Activated naive CD8-positive, alpha-beta T cell (primary cell): ENCODE data around the gene CHRNG.

ENCODE experiments used
- H3K27ac Mint-ChIP-seq: one replicate; pipeline ENCODE4 v1.8.0; 2021; ENCODE audit warnings: mixed read lengths
- H3K27me3 Mint-ChIP-seq: one replicate; pipeline ENCODE4 v1.8.0; 2021; ENCODE audit warnings: mixed read lengths
- H3K36me3 Mint-ChIP-seq: one replicate; pipeline ENCODE4 v1.8.0; 2021; ENCODE audit warnings: mixed read lengths
- H3K4me1 Mint-ChIP-seq: one replicate; pipeline ENCODE4 v1.8.0; 2021; ENCODE audit warnings: low read depth, mixed read lengths
- H3K4me3 Mint-ChIP-seq: one replicate; pipeline ENCODE4 v1.8.0; 2021; ENCODE audit warnings: mild to moderate bottlenecking, mixed read lengths
- H3K9me3 Mint-ChIP-seq: one replicate; pipeline ENCODE4 v1.8.0; 2021; ENCODE audit warnings: low read depth, mixed read lengths

Gene CHRNG

DNA sequence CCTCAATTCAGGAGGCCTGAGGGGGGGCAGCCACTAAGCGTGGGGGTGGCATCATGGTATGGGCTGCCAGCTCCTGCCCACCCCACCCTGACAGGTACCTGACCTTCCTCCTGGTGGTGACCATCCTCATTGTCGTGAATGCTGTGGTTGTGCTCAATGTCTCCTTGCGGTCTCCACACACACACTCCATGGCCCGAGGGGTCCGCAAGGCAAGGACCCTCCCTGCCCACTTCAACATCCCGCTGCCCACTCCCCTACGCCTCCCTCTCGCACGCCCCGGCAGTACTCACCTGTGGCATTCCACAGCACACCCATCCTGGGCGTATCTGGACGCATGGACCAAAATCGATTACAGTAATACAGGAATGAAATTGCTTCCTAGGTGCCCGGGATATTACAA lies 4.0 kb downstream of the CHRNG start:
- Mint-ChIP-seq H3K36me3 (peaks cover 14% of the 10 kb centered on the region), H3K9me3 (no peaks in the 10 kb centered on the region), H3K27ac (no peak overlapping the region), H3K27me3 (no peaks in the 10 kb centered on the region), H3K4me1 (peaks cover 26% of the 10 kb centered on the region), H3K4me3 (no peak overlapping the region)

DNA sequence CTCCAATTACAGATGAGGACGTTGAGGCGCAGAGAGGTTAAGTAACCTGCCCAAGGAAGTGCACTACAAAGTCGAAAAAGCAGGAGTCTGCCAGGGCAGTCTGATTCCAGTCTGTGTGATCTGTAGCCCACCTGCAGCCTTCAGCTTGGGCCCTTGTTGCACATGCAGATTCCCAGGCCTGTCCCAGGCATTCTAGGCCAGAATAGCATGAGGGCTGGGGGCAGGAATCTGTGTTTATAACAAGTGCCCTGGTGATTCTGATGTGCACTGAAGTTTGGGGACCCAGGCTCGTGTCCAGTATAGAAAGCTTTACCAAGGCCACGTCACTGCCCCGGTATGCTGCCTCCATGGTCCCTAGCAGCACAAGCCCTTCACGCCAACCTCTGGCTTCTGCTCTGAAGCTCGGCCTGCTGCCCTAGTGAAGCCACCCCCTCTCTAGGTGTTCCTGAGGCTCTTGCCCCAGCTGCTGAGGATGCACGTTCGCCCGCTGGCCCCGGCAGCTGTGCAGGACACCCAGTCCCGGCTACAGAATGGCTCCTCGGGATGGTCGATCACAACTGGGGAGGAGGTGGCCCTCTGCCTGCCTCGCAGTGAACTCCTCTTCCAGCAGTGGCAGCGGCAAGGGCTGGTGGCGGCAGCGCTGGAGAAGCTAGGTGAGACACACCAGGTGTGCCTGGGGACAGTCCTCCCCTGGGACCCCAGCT lies 4.6 kb downstream of the CHRNG start:
- peaks cover 32% of the 10 kb centered on the region for H3K4me1 Mint-ChIP-seq
- H3K4me3 Mint-ChIP-seq = no peak overlapping the region
- no peaks in the 10 kb centered on the region for H3K27me3 Mint-ChIP-seq
- H3K36me3 Mint-ChIP-seq = peaks cover 18% of the 10 kb centered on the region
- H3K27ac Mint-ChIP-seq = no peak overlapping the region
- H3K9me3 Mint-ChIP-seq = no peaks in the 10 kb centered on the region

DNA sequence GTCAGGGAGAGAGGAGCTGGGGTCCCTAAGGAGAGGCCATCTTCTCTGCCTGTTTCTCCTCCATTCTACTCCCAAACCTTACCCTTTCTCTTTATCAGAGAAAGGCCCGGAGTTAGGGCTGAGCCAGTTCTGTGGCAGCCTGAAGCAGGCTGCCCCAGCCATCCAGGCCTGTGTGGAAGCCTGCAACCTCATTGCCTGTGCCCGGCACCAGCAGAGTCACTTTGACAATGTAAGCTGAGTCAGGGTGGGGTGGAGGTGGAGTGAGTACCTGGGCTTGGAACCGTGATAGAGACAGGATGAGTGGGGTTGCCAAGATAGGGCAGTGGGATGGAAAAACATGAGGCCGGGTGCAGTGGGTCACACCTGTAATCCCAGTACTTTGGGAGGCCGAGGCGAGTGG lies 5.2 kb downstream of the CHRNG start:
- H3K27ac Mint-ChIP-seq = no peak overlapping the region
- no peak overlapping the region for H3K4me3 Mint-ChIP-seq
- no peaks in the 10 kb centered on the region for H3K27me3 Mint-ChIP-seq
- H3K36me3 Mint-ChIP-seq = peaks cover 18% of the 10 kb centered on the region
- no peaks in the 10 kb centered on the region for H3K9me3 Mint-ChIP-seq
- peaks cover 37% of the 10 kb centered on the region for H3K4me1 Mint-ChIP-seq

DNA sequence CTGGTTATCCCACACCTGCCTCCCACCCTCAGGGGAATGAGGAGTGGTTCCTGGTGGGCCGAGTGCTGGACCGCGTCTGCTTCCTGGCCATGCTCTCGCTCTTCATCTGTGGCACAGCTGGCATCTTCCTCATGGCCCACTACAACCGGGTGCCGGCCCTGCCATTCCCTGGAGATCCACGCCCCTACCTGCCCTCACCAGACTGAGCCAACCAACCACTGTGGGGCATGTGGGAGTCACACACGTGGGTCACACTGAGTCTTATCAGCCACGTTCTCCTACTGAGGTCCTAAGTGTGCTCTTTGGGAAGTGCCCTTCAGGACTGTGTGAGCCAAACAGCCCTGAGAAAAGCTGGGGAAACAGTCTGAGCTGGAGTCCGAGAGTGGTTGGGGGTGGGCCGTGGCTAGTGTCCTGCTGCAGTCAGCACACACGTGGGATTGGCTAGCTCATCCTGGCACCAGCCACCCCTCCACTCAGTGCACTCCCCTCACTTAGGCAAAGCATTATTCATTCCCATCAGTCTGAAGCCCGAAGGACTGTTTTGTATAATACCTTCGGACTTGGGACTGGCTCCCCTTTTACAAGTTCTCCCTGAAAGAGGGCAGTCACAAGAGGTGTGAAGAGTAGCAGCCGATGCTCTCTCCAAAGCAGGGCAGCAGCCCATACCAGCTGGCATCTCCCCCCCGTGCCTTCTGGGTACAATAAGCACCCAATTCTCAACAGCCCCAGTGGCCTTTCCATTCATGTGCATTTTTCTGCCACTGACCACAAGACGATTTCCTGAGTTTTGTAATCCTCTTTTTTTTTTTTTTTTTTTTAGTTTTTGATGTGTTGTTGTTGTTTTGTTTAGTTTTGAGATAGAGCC lies 6.3 kb downstream of the CHRNG start:
- no peaks in the 10 kb centered on the region for H3K27me3 Mint-ChIP-seq
- H3K27ac Mint-ChIP-seq = no peak overlapping the region
- no peaks in the 10 kb centered on the region for H3K9me3 Mint-ChIP-seq
- H3K36me3 Mint-ChIP-seq = peaks cover 18% of the 10 kb centered on the region
- no peak overlapping the region for H3K4me3 Mint-ChIP-seq
- H3K4me1 Mint-ChIP-seq = peaks cover 40% of the 10 kb centered on the region

DNA sequence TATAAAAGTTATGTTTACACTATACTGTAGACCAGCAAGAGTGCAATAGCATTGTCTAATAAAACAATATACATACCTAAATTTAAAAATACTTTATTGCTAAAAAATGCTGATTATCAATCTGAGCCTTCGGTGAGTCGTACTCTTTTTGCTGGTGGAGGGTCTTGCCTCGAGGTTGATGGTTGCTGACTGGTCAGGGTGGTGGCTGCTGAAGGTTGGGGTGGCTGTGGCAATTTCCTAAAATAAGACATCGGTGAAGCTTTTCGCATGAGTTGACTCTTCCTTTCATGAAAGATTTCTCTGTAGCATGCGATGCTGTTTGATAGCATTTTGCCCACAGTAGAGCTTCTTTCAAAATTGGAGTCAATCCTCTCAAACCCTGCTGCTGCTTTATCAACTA lies 8.5 kb downstream of the CHRNG start:
- Mint-ChIP-seq H3K36me3 (peaks cover 22% of the 10 kb centered on the region), H3K4me3 (peak overlapping the region; percentile 100), H3K27ac (no peak overlapping the region), H3K4me1 (peaks cover 59% of the 10 kb centered on the region), H3K9me3 (no peaks in the 10 kb centered on the region), H3K27me3 (no peaks in the 10 kb centered on the region)

DNA sequence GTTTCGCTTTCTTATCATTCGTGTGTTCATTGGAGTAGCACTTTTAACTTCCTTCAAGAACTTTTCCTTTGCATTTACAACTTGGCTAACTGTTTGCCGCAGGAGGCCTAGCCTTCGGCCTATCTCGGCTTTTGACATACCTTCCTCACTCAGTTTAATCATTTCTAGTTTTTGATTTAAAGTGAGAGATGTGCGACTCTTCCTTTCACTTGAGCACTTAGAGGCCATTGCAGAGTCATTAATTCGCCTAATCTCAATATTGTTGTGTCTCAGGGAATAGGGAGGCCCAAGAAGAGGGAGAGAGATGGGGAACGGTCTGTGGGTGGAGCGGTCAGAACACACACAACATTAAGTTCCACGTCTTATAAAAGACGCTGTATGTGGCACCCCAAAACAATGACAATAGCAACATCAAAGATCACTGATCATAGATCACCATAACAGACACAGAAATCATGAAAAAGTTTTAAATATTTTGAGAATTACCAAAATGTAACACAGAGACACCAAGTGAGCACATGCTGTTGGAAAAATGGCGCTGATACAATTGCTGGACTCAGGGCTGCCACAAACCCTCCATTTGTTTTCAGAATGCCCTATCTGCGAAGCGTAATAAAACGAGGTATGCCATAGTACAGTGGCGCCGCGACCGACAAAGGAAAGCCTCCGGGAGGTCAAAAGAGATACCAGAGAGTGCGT lies 10.3 kb downstream of the CHRNG start:
- Mint-ChIP-seq H3K4me3 (peak overlapping the region; percentile 100), H3K9me3 (no peaks in the 10 kb centered on the region), H3K27ac (peak overlapping the region; percentile 100), H3K4me1 (peaks cover 75% of the 10 kb centered on the region), H3K27me3 (no peaks in the 10 kb centered on the region), H3K36me3 (peaks cover 22% of the 10 kb centered on the region)

DNA sequence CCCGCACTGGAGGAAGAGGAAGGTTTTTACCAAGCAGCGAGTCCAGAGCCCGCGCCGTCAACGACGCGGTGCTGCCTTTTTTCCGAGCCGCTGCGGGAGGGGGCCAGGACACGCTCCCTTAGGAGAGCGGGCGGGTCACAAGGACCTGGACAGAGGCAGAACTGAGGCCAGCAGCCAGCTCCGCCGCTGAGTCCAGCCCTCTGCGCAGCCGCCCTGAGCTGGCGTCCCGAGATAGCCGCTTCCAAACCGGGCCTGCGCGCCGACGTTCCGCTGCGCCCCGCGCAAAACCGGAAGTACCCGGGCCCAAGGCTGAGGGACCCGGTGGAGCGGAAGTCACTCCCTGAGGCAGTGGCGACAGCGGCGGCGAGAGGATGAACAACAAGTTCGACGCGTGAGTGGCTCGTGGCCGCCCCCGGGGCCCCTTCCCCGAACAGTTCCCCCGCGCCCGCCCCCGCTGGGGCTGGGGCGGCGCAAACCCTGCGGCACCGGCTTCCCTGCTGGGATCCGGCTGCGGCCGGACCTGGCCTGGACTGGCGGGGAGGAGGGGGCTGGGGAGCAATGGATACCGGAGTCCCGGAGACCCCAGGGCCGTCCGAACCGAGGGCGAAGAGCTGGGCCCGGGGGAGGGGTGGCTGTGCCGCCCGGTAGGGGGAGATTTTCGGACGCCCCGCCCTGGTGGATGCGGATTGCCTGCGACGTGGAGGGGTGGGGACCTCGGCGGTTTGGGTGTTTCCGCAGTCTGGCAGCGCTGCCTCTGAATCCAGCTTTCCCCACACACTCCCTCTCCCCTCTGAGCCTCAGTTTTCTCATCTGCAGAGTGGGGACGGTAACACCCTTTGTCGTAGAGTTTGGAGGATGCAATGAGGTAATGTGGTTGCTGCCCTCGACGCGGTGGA lies 11.1 kb downstream of the CHRNG start, which contains the start of the genes EIF4E2 and TIGD1:
EIF4E2 (plus strand) TSS at position 336 of the 896 bp plus-strand sequence; CDS start at position 372, 36 bp downstream.
TIGD1 (minus strand) TSS at position 204 of the 896 bp plus-strand sequence. CDS start 675 bp downstream, outside the sequence.
- Mint-ChIP-seq H3K4me1 (peaks cover 79% of the 10 kb centered on the region), H3K27me3 (no peaks in the 10 kb centered on the region), H3K4me3 (peak within 1 kb of the TSS; percentile 100), H3K36me3 (peaks cover 25% of the 10 kb centered on the region), H3K27ac (peak within 1 kb of the TSS; percentile 100), H3K9me3 (no peaks in the 10 kb centered on the region)

DNA sequence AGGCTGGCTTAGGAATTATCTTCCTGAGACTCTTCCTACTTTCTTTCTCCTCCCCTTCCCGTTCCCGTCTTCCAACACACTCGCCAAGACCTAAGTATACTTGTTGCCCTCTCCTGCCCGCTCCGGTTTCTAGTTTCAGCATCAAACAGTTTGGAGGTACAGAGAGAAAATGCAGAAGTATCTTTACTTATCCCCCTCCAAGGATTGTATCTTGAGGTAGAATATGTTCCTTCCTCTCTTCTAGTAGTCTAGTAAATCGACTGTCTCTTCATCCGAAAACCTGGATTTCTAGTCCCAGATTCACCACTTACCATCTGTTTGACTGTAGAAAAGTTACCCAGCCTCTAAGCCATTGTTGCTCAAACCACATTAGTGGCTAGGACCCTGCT lies 11.8 kb downstream of the CHRNG start:
- Mint-ChIP-seq H3K9me3 (no peaks in the 10 kb centered on the region), H3K36me3 (peaks cover 26% of the 10 kb centered on the region), H3K27ac (peak overlapping the region; percentile 97), H3K27me3 (no peaks in the 10 kb centered on the region), H3K4me3 (peak overlapping the region; percentile 100), H3K4me1 (peaks cover 81% of the 10 kb centered on the region)

DNA sequence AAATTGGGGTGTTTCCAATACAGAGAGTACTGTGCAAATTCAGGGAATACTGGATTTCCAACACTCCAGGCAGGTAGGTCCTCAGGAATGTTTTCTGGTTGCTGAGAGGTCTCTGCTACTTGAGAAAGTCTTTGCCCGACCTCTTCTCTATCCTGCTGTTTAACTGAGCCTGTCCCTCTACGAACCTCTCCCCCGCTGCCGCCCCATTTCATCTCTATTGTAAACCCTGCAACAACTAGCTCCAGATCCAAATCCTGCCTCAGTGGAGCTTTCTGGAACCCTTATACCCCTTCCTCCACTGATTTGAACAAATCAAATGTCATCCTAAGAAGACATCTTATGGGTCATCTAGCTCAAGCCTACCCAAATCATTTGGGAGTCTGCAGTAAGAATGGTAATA lies 12.3 kb downstream of the CHRNG start:
- Mint-ChIP-seq H3K27ac (peak overlapping the region; percentile 97), H3K27me3 (no peaks in the 10 kb centered on the region), H3K9me3 (no peaks in the 10 kb centered on the region), H3K4me1 (peaks cover 78% of the 10 kb centered on the region), H3K4me3 (peak overlapping the region; percentile 100), H3K36me3 (peaks cover 25% of the 10 kb centered on the region)

DNA sequence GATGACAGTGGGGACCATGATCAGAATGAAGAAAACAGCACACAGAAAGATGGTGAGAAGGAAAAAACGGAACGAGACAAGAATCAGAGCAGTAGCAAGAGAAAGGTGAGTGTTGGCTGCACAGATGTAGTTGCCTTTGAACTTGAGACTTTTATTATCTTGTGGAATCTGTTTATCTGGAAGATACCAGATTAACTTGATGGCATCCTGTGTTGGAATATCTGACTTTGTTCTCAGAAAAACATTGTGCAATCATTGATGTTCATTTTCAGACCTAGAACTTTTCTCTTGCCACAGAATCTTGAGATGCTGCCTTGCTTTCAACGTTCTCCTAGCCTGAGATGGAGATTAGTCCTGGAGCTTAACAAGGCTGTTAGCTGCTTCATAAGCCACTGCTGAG lies 16.9 kb downstream of the CHRNG start:
- Mint-ChIP-seq H3K4me1 (peaks cover 45% of the 10 kb centered on the region), H3K9me3 (no peaks in the 10 kb centered on the region), H3K36me3 (peaks cover 16% of the 10 kb centered on the region), H3K27me3 (no peaks in the 10 kb centered on the region), H3K27ac (peak overlapping the region; percentile 46), H3K4me3 (no peak overlapping the region)

DNA sequence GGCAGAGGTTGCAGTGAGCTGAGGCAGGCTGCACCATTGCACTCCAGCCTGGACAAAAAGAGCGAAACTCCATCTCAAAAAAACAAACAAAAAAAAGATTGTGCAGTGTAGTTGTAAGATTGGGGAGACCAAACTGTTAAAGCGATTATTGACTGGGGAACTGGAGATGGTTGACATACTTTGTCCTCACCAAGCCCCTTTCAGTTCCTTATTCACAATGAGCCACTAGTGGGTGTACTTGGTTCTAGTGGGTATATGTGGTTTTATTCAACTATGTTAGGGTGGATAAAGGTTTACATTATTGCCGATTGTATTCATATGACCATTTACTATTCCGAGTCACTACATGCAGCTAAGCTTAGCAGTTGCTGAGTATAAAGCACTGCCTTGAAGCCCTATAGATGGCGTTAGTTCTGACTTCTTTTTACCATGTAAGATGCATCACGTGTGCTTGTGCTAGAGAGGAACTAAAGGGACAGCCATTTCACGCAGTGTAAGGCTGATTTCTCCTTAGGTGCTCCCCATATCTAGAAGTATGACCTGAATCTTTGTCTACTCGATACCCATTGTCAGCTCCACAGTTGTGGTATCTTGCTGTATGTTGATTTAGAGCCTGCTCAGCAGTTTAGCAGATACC lies 23.1 kb downstream of the CHRNG start:
- Mint-ChIP-seq H3K36me3 (peaks cover 16% of the 10 kb centered on the region), H3K9me3 (no peaks in the 10 kb centered on the region), H3K27ac (no peak overlapping the region)

DNA sequence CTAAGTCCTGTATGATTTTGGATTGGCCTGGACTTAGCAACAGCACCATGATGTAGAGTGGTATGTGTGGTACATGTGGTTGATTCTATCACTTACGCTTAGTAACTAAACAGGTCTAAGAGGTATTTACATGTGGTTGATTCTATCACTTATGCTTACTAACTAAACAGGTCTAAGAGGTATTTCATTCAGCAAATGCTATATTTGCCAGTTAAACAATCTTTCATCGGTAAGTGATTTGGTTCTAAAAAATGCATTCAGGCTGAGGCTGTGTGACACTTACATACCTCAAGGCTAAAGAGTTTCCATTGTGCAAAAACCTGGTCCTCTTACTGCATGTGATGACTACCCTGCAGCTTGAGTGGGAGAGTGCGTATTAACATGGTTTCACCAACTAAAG lies 24.1 kb downstream of the CHRNG start:
- peaks cover 2% of the 10 kb centered on the region for H3K4me1 Mint-ChIP-seq
- no peaks in the 10 kb centered on the region for H3K27me3 Mint-ChIP-seq
- no peak overlapping the region for H3K27ac Mint-ChIP-seq
- H3K36me3 Mint-ChIP-seq = peaks cover 19% of the 10 kb centered on the region
- H3K4me3 Mint-ChIP-seq = no peak overlapping the region
- no peaks in the 10 kb centered on the region for H3K9me3 Mint-ChIP-seq

More for the DNA sequence above, 23.1 kb downstream of the CHRNG start:
- H3K4me3 Mint-ChIP-seq = no peak overlapping the region
- no peaks in the 10 kb centered on the region for H3K27me3 Mint-ChIP-seq
- peaks cover 2% of the 10 kb centered on the region for H3K4me1 Mint-ChIP-seq

DNA sequence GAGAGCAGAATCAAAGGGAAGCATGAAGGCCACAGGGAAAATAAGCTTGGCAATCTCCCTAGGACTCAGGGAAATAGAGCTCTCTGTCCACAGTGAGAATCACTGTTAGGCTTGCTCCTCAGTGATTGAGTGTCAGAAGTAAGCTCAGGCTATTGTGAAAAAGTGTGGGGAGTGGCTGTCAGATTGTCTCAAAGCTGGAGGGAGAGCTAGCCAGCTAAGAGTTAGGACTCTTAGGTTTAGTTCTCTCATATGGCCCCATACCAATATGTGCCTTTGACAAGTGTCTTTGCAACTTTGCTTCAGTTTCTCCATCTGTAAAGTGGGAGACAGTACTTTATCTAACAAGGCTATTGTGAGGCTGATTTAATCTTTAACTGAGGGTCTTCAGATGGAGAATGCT lies 28.2 kb downstream of the CHRNG start:
- H3K27me3 Mint-ChIP-seq = no peaks in the 10 kb centered on the region
- H3K27ac Mint-ChIP-seq = no peak overlapping the region
- no peak overlapping the region for H3K4me3 Mint-ChIP-seq
- peaks cover 2% of the 10 kb centered on the region for H3K4me1 Mint-ChIP-seq
- no peaks in the 10 kb centered on the region for H3K9me3 Mint-ChIP-seq
- H3K36me3 Mint-ChIP-seq = peaks cover 17% of the 10 kb centered on the region

DNA sequence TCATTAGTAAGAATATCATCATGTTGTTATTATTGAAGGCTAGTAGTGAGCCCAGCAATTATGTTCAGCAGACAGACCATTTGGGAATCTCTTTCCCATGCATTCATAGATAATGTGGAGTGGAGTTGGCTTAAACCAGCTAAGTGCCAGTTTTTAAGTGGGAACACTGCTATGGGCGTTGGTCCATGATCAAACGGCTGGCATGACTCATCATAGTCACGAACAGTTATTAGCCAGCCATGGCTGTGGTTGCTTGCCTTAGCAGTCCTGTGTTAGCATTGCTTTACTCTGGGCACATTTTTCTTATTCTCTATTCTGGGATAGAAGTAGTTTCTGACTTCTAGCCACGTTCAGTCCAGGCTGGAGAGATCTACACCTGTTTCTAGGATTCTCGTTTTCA lies 28.7 kb downstream of the CHRNG start:
- Mint-ChIP-seq H3K36me3 (peaks cover 17% of the 10 kb centered on the region), H3K27me3 (no peaks in the 10 kb centered on the region), H3K9me3 (no peaks in the 10 kb centered on the region), H3K4me1 (peaks cover 2% of the 10 kb centered on the region), H3K27ac (peak overlapping the region; percentile 9), H3K4me3 (no peak overlapping the region)
